Measurements from ENCODE around the gene ASPG. TPM values are rescaled to one million over a fixed set of nuclear protein-coding genes. Genes with fewer than 3 reads are reported as not detected.

The ASPG gene
- total RNA-seq, 2 experiments from 2014 or later, result not detected

- no peak for DNase-seq (ENCODE audit: low spot score)
- H3K36me3 ChIP-seq (ENCODE audit: insufficient read depth, low read length), result no peaks in the 10 kb centered on the region
- no peak for TF ChIP-seq EZH2phosphoT487 (IDR thresholded peaks at IDR 0.05; ENCODE audit: borderline replicate concordance, low read depth, low read length)
- TF ChIP-seq, protein P1, sequence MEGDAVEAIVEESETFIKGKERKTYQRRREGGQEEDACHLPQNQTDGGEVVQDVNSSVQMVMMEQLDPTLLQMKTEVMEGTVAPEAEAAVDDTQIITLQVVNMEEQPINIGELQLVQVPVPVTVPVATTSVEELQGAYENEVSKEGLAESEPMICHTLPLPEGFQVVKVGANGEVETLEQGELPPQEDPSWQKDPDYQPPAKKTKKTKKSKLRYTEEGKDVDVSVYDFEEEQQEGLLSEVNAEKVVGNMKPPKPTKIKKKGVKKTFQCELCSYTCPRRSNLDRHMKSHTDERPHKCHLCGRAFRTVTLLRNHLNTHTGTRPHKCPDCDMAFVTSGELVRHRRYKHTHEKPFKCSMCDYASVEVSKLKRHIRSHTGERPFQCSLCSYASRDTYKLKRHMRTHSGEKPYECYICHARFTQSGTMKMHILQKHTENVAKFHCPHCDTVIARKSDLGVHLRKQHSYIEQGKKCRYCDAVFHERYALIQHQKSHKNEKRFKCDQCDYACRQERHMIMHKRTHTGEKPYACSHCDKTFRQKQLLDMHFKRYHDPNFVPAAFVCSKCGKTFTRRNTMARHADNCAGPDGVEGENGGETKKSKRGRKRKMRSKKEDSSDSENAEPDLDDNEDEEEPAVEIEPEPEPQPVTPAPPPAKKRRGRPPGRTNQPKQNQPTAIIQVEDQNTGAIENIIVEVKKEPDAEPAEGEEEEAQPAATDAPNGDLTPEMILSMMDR (conservative IDR thresholded peaks at IDR 0.05; ENCODE audit: low read length), result no peak; the same call in 1 of the 2 replicates
- no peak overlapping the region for H3K27ac ChIP-seq (ENCODE audit: low read depth, low read length, poor library complexity, severe bottlenecking)
- no peaks in the 10 kb centered on the region for H3K79me2 ChIP-seq (ENCODE audit: insufficient read depth, low read depth, low read length)
- ChIA-PET CTCF (ENCODE audit: unreplicated experiment) (no interaction called here), POLR2A (no interaction called here)
- H3K9me3 ChIP-seq (ENCODE audit: low read length), result no peaks in the 10 kb centered on the region
- no TSS peak for BruUV-seq (replicated peaks)
- no peaks in the 10 kb centered on the region for H4K20me1 ChIP-seq (ENCODE audit: insufficient read depth, low read length)
- no peak overlapping the region for H3K4me3 ChIP-seq (ENCODE audit: low read depth, low read length, poor library complexity, severe bottlenecking)
- H3K9me2 ChIP-seq (ENCODE audit: insufficient read depth, low read length), result no peaks in the 10 kb centered on the region
- H3K4me2 ChIP-seq (ENCODE audit: low read length), result no peak overlapping the region
- no peak overlapping the region for H2AFZ ChIP-seq (ENCODE audit: low read length)
- intact Hi-C loops (cut with micrococcal nuclease; ENCODE audit: unreplicated experiment), result loop anchor here (2.0 kb wide), 1 partner anchor 42 kb away; no protein-coding TSS in a partner anchor
- H3K4me1 ChIP-seq (ENCODE audit: insufficient read depth, low read length, poor library complexity, severe bottlenecking), result no peaks in the 10 kb centered on the region
Measured at GRCh38 chr14:104150136-104151025, 64.9 kb downstream of the ASPG start.

DNA sequence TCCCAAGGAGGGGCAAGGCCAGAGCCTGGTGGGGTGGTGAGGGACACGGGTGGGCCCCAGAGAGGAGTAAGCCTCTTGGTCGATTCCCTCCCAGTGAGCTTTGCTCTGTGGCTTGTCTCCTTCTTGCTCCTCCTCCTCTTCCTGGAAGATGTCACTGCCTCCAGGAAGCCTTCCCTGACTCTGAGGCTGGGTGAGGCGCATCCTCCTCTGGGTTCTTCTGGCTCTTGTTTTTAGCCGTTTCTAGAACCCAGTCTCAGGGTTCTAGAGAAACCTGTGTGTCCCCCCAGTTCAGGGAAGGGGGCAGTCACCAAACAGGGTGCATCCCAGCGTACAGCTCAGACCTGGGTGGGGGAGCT is 65.5 kb downstream of the ASPG start:
- Histone ChIP-seq H3K9me2 (ENCODE audit: insufficient read depth, low read length) (no peaks in the 10 kb centered on the region), H4K20me1 (ENCODE audit: insufficient read depth, low read length) (no peaks in the 10 kb centered on the region), H3K4me3 (ENCODE audit: low read depth, low read length, poor library complexity, severe bottlenecking) (no peak overlapping the region), H3K36me3 (ENCODE audit: insufficient read depth, low read length) (no peaks in the 10 kb centered on the region), H3K9me3 (ENCODE audit: low read length) (no peaks in the 10 kb centered on the region), H2AFZ (ENCODE audit: low read length) (no peak overlapping the region), H3K27ac (ENCODE audit: low read depth, low read length, poor library complexity, severe bottlenecking) (no peak overlapping the region), H3K4me1 (ENCODE audit: insufficient read depth, low read length, poor library complexity, severe bottlenecking) (no peaks in the 10 kb centered on the region), H3K4me2 (ENCODE audit: low read length) (no peak overlapping the region), H3K79me2 (ENCODE audit: insufficient read depth, low read depth, low read length) (no peaks in the 10 kb centered on the region)
- CTCF ChIA-PET (ENCODE audit: unreplicated experiment), result no interaction called here
- TF ChIP-seq, protein P1 (conservative IDR thresholded peaks at IDR 0.05; ENCODE audit: low read length), result no peak
- TF ChIP-seq EZH2phosphoT487 (IDR thresholded peaks at IDR 0.05; ENCODE audit: borderline replicate concordance, low read depth, low read length), result no peak
- BruUV-seq (replicated peaks), result no TSS peak
- POLR2A ChIA-PET, result no interaction called here
- DNase-seq (ENCODE audit: low spot score), result no peak
- intact Hi-C loops (cut with micrococcal nuclease; ENCODE audit: unreplicated experiment), result loop anchor here (2.0 kb wide), 1 partner anchor 42 kb away; no protein-coding TSS in a partner anchor

Data from OCI-LY7 (cell line).